Activated CD4-positive, CD25-positive, alpha-beta regulatory T cell (primary cell): ENCODE results near the gene CD59.
"Not testable (repeated sequence)": the region's sequence is repeated elsewhere in the genome, so short reads cannot be mapped to it uniquely, and the experiment has no call there.

ENCODE experiments used
- DNase-seq, 4 experiments: peaks; one replicate each; lab custom pipeline; 2025; lab: John Stamatoyannopoulos, UW

CD59 gene

DNA sequence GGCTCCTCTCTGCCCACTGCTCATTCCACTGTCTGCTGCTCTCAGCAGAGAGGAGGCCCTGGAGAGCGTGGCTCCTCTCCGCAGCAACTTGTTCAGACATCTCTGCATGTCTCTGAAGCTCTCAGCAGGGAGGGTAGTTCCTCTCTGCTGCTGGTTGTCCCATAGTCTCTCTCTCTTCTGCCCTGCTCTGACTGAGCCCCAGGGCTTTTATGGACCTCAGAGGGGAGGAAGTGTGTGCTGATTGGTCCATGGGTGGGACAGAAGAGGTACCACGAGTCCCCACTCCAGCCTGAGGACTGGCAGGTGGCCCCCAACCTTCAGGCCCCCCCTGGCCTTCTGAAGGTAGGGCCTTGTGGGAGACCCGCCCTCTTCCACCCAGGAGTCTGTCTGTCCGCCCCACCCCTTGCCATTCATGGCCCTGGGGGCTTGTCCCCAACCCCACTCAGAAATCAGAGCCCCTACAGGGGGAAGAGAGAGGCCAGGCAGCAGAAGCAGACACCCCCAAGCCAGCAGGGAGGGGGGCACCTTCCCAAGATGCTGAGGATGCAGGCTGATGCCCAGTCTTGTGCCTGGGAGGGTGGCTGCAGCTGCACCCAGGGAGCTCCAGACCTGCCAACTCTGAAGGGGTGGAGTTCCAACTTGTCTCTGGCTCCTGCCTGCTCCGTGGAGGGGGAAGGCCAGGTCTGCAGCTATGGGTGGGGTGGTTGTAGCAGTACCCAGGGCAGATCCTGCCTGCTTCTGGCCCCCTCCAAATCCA is 70.7 kb downstream of the CD59 start:
- no peak for DNase-seq

DNA sequence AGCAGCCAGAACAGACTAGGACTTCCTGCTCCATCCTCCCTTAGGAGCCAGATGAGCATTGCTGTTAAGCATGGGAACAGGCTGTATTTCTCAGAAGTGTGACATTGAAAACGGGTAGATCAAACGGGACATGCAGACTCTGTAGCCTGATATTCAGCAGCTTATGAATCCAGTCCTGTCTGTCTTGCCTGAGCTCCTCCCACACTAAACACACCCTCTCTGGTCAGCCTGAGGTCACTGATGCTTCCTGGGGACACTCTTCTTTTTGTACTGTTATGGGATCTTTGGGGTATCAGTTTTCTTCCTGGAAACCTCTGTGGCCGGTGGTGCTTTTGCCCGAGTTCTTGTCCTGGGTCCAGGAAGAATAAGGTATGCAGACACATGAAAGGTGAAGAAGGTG is 71.4 kb downstream of the CD59 start:
- DNase-seq, result no peak

DNA sequence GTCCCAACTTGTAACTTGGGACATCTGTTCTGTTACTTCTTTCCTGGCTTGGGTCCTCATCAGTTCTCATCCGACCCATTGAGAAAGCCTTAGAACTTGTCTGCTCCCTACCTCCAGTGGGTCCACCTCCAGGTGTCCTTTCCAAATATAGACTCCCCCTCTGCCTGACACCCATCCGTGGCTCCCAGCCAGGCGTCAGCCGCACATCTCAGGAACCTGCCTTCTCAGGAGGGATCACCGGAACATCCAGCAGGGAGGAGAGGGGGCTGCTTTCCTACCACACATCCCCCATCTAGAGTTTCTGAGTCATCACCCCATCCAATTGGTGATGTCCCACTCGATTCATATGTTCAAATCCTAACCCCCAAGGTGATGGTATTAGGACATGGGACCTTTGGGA is 72.1 kb downstream of the CD59 start:
- no peak for DNase-seq

DNA sequence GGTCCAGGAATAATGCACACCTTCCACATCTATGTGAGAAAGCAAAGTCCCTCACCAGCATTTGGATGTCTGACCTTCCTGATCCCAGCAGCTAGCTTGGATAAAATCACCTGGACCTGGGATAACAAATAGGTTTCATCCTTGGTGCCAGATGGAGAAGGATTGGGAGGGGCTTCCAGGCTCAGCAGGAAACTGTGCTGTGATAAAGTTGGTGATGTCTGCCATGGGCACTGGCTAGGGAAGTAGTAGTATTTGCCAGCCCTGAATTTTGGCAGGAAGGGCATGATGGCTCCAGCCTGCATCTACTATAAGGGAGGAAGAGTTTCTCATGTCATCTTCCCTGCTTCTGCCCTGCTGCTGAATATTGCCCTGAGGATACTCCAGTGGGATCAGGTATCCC is 73.1 kb downstream of the CD59 start:
- no peak for DNase-seq

DNA sequence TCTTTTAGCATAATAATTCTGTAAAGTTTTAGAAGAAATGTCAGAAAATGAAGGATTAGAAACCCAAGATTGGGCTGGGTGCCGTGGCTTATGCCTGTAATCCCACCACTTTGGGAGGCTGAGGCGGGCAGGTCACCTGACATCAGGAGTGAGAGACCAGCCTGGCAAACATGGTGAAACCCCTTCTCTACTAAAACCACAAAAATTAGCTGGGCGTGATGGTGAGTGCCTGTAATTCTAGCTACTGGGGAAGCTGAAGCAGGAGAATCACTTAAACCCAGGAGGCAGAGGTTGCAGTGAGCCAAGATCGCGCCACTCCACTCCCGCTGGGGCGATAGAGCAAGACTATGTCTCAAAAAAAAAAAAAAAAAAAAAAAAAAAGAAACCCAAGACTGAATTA is 74.7 kb downstream of the CD59 start:
- DNase-seq, result not testable (repeated sequence)

DNA sequence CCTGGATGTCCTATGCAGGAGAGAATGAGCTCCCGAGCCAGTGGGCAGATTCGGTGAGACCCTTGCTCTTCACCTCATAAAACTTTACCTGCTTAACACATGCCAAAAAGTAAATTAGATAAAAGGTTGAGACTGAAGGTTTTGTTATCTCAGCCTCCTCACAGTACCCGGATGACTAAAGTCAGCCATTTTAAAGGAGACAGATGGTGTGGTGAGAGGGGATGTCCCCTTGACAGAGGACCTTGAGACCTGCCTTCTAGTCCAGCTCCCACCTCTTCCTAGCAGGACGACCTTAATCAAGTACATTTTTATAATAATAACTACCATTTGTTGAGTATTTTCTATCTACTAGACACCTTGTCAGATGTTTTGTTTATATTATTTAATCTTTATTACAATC is 75.3 kb downstream of the CD59 start:
- DNase-seq, result no peak

DNA sequence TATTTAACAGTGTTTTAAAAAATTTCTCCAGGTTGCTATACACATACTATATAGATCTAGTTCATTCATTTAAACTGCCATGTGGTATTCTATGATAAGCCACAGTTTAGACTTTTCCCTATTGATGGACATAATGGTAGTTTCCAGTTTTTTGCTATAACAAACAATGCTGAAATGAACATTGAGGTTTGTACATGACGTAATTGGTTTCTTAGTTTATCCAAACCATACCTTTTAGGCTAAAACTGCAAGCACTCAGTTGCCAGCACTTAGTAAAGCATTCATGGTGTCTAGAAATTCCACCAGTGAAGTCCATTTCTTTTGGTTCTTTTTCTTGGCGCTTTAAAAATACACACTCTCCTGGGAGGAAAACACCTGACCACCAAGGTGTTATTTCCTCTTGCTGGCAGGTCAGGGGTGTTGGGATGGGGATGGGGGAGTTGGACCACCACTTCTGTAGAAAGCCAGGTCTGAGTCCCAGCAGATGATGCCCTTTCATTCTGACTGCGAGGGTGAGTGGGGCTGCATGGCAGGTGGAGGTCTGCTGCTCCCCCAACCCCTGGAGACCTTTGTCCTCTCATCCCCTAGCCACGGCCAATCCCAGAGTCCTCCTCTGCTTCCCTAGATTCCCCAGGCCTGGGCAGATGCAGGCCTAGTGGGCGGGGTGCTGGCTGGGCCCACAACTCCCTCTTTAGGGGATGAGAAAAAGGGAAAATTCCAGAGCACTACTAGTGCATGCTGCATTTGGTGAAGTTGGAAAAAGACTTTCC is 76.7 kb downstream of the CD59 start:
- DNase-seq, result no peak

DNA sequence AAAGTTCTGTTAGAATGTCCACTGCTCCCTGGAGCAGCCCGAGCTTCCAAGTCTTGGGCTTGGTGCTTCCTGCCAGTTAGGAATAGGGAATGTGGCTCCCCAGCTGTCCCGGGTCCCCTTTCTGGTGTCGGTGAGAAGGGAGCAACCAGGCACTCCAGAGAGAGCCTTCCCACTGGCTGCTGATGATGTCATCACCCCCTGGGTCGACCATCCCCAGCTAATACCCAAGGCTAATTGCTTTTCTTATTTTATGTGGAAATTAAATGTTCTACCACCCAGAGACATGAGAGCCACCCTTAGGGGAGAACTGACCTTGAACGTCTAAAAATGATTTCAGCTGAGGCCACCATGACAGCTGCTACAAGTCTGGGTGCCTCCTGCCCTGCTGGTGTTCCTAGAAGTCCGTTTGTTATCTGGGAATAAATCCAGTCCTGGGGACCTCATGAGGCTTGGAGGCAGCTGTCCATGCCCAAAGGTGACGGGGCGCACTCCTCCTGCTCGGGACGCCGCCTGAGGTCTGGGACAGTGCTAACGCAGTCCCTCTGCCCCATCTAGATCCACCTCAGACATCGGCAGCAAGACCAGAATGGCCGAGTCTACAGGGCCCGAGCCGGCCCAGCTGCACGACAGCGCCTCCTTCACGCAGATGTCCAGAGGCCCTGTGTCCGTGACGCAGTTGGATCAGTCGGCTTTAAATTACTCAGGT is 77.9 kb downstream of the CD59 start:
- no peak for DNase-seq

DNA sequence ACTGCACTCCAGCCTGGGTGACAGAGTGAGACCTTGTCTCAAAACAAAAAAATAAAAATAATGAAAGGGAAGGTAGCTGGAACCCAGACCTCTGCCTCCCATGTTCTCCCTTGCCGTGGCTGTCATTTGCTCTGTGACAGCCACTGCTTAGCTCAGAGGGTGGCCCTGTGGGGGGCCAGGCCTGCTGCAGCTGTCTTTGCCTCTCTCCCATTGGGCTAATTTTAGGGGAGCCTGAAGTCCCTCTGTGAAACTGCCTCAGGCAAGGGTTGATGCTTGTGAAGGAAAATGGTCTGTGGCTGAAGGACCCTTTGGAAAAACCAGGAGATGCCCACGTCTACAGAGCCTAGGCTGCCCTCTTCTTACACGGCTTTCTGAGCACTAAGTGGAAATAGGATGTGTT is 78.5 kb downstream of the CD59 start:
- DNase-seq, result no peak

DNA sequence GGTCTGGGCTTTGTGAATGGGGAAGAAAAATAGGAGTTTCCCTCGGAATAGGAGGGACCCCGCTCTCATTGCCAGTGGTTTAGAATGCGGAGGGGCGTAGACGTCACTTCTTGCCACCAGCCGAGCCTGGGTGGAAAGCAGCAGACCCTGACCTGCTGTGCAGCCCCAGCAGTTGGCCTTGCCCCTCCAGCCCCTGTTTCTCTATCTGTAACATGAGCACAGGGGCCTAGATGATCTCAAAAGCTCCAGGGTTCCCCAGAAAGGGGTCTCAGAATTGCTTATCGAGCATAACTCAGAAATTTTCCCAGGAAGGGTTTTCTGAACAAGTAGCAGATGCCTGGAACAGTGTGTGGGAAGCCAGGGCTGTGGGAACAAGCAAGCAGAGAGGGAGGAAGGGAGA is 79.5 kb downstream of the CD59 start:
- no peak for DNase-seq

DNA sequence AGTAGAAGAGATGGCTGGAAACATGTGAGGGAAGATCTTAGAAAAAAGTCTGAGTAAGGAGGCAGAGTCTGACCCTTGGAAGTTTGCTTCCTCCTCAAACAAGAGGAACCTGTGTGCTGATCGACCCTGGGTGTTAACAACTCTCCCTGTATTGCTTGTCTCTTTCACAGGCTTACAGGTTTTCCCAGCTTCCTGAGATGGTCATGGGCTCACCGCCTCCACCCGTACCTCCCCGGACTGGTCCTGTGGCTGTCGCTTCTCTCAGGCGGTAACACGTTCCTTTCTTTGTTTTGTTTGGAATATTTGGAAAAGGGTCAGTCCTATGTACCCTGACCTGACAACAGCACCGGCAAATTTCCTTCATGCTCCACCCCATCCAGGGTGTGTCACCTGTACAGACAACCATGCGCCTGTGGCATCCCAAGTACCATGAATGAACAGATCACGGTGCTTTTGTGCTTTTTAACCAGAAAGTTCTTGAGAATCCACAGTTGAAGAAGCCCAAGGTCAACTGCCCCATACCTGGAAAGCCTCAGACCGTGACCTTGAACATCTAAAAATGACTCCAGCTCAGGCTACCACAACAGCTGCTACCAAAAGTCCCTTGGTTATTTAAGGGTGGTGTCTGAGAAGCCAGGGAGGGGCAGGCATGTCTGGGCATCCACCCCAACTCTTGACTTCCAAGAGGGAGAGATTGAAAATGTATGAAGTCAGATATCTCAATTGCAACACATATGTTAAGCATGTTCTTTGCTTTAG is 80.2 kb downstream of the CD59 start:
- DNase-seq, result no peak

DNA sequence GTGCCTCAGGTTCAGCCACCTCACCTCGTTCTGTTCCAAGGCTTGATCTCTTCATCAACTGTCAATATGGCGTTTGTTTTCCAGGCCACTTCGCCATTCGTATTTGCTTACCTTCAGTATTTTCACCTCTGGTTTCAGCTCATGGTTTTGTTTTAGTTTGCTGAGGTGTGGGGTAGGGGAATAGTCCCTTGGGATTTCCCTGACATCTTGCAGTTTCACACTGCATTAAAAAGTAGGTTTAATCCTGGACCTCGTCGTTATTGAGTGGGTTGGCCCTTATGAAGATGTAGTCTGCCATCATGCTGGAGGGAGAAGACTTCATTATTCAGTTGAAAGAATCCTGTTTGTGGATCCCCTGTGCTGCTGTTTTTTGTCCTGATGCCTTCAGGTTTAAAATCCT is 81.6 kb downstream of the CD59 start:
- DNase-seq, result no peak
